CD4-positive, alpha-beta T cell treated with Interleukin-6 at 100 ng/mL for 8 hours (primary cell): ENCODE measurements around the gene TICRR.
A peak's percentile ranks its signal among the peaks of the same experiment; 100 is the strongest.

Source experiments
- DNase-seq: peaks from one replicate; pipeline ENCODE4 v3.0.0-alpha.2; 2020; ENCODE audit warnings: mixed read lengths, low spot score

The TICRR gene

GRCh38 chr15:89628806-89629715, 53.8 kb downstream of the TICRR start:
- DNase-seq = no peak

DNA sequence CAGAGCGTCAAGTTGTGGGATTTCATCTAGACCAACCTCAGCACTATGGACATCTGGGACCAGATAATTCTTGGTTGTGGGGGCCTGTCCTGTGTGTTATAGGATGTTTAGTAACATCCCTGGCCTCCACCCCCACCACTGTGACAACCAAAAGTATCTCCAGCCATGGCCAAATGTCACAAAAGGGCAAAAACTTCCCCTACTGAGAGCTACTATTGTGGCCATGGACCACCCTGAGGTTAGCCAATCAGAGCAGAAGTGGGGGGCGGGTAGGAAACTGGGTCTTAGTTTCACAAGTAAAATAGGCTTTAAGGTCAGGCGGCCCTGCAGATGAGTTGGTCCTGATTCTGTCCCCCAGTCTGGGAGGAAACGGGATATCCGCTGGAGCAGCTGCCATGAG, 54.6 kb downstream of the TICRR start:
- no peak for DNase-seq

- DNase-seq = no peak
Observed at GRCh38 chr15:89630260-89630659, 55.0 kb downstream of the TICRR start.

GRCh38 chr15:89630974-89631901, 56.0 kb downstream of the TICRR start:
- DNase-seq = no peak

DNA sequence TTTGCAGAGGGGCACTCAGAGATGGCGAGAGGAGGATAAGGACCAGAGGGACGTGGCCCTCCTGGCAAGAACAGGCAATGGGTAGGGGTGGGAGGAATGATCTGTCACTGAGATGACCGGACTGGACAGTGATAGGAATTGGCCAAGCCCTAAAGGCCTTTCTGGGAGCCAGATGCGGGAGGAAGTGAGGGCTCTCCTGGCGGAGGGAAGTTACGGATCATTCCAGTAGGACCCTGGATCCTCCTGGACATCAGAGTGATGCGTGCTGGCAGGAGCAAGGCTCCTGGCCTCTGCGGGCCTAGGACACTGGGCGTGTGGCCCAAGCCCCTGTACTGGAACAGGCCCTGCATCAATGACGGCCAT, 56.6 kb downstream of the TICRR start:
- DNase-seq = no peak

GRCh38 chr15:89632563-89633430, 57.5 kb downstream of the TICRR start:
- DNase-seq = no peak

DNA sequence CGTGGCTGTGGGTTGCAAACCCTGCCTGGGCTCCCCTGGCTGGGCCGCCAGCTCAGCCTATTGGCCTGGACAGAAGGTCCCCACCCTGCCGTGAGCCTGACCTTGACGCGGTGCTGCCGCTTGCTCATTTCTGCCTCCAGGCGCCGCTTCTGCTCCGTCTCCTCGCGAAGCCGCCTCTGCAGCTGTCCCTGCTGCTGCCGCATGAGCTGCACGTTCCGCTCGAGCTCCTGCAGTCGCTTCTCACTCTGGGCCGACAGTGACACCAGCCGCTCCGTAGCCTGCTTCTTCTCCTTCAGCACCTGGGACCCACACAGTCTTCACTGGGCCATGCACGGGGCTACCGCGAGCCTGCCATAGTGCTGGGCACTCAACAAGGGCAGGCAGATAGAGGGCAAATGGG, 58.3 kb downstream of the TICRR start:
- no peak for DNase-seq

DNA sequence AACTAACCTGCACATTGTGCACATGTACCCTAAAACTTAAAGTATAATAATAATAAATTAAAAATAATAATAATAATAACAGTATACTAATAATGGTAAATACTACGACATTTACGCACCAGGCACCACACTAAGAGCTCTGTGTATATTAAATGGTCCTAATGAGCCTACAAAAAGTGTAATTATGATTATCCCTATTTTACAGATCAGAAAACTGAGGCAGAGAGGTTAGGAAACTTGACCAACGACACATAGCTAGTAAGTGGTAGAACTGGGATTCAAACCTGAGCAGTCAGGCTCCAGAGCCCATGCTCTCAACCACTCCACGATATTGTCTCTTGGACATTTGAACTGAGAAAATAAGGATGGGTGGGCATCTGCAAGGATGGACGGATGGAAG, 65.0 kb downstream of the TICRR start:
- no peak for DNase-seq

GRCh38 chr15:89641053-89641452, 65.8 kb downstream of the TICRR start:
- no peak for DNase-seq

DNA sequence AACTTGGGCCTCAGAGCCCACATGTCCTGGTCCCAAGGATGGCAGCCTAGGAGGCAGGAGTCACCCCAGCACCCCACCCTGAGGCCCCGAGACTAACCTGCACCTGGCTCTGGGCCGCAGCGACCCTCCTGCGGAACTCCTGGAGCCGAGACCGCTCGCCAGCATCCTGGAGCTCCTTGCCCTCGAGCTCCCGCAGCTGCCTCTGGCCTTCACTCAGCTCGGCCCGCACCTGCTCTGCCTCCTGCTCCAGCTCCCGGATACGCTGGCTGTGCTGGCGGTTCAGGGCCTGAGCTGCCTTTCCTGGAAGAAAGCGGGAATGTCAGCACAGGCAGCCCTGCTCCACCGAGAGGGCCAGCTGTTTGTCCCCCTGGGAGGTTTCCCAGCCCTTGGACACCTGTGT, 66.8 kb downstream of the TICRR start:
- DNase-seq = no peak

- DNase-seq = no peak
Observed at GRCh38 chr15:89645680-89646079, 70.4 kb downstream of the TICRR start.

DNA sequence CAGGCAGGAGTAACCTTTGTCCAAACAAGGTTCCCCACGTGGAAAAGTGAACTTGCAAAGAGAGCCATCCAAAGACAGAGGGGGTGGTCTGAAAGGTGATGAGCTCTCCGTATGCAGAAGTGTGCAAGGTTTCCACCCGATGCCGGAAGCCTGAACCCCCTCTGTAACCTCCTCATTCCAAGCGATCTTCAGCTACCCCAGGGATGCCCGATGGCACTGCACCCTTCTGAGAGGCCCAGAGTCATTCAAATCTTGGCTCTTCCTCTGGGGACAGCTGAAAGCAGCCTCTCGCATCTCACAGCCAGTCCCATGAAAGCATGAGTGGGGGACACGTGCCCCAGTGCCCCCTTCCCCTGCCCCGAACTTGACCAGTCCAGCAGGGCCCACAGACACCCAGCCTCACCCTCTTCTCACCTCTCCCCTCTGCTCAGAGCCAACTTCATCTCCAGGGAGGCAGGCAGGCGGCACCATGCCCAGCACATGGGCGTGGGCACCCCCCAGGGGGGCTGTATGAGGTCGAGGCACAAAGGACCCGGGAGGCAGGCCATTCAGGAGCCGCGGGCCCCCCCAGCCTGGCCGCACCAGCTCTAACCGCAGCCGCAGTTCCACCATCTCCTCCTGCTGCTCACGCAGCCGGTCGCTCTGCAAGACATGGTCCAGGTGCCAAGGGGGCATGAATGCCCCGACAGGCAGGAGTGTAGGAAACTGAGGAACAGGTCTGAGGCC, 71.3 kb downstream of the TICRR start:
- DNase-seq = no peak

DNA sequence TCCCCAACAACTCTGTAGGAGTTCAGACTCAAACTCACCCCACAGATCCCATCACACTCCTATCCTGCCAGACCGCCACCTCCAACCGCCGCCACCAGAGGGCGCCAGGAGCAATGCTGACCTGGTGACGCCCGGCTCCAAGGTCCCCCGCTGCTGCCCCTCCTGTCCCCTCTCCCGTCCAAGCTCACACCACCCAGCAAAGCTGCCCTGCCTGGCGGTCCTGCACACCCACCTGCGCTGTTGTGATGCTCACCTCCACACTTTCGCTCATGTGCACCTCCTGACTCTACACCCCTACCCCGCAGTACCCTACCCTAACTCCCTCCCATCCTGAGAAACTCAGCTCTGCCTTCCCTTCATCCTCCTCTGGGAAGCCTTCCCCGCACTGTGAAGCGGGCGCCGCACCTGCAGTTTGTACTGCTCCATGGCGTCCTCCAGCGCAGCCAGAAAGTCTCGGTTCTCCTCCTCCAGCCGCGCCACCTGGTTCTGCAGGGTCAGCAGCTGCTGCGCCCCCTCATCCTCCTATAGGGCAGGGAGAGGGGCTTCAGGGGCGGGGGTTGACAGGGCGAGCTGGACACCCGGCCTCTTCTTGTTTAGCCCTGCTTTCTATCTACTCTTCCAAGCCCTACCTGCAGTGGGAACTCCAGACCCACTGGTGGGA, 72.1 kb downstream of the TICRR start:
- DNase-seq = peak; percentile 16

DNA sequence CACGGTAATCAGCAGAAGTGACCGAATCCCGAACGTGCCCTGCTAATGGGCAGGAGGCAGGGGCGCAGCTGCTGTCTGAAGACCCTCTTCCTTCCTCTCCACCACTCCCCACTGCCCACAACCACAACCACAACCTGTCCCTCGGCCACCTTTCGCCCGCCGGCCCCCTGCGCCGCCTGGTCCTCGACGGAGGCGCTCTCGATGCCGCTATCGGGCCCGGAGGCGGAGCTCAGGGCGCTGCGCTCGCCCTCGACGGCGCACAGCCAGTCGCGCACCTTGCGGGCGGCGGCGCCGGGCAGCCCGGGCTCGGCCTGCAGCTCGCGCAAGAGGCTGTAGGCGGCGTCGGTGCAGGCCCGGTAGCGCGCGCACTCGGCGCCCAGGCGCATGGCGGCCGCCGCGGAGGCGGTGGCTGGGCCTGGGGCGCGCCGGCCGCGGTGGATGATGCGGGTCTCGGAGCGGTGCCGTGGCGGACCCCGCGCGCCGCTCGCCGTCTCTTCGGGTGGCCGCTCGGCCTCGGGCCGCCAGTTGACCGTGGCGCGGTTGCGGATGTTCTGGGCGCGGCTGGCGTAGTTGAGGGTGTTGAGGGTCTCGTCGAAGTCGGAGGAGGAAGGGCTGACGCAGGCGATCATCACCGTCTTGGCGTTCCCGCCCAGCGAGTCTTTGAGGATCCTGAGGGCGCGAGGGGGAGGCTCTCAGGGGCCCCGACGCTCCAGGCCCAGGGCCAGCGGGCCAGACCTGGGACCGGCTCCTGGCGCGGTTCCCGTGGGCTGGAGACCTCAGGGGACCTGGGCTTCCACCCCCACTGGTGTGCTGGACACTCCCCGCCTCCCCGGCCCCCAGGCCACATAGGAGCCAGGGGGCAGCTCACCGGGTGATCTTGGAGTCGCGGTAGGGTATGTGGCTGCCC, 73.1 kb downstream of the TICRR start:
- no peak for DNase-seq

- DNase-seq = no peak
Observed at GRCh38 chr15:89649013-89649625, 73.8 kb downstream of the TICRR start.

DNA sequence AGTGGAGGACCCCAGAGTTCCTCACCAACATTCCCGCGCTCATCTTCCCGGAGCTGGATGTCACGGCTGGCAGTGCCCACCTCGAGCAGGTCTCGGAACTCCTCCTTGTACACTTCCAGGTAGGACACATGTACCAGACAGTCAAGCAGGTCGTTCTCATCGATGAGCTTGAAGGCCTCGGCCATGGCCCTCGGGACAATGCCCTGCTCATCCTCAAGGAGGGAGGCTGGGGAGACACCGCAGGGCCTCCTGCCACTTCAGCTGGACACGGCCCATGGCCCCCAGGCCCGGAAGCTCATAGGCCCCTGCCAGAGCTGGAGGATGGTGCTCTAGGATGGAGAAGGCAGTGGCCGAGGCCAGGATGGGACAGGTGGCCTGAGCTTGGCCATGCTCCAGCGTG, 74.4 kb downstream of the TICRR start:
- no peak for DNase-seq

DNA sequence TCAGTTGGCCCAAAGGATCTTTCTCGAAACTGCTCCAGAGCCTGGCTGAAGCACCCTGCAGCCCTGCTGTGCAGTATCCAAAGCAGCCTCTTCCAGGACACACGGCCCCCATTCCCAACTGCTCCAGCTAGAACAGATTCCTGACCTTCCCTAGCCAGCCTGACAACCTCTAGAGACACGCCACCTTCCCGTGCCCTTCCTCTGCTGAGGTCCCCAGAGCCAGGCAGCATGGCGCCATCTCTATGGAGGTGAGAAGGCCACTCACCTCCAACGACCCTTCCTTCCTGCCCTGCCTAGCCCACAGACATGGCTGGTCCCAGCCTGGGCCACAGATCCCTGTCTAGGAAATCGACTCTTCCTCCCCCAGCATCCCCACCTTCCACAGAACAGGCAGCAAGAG, 76.9 kb downstream of the TICRR start:
- no peak for DNase-seq

DNA sequence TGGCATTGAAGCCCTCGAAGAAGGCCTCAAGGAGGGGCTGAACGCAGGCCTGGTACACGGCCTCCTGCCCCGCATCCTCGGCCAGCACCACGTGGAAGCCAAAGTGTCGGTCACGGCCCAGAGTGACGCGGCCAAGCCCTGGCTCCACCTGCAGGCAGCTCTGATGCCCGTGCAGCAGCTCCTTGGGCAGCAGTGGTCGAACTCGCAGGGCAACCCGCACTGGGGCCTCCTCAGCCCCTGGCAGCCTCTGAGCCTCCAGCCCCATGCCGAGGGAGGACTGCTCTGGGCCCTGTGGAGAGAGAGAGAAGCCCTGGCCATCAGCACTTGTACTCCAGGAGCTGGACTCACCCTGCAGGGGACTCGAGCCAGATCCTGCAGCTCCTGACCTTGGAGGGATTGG, 77.4 kb downstream of the TICRR start:
- no peak for DNase-seq

GRCh38 chr15:89653578-89653977, 78.3 kb downstream of the TICRR start:
- DNase-seq = no peak
